NCI-H2227 (cell line): Measurements from ENCODE around the gene SRP54.
A peak's percentile ranks its signal among the peaks of the same experiment; 100 is the strongest.
"Not testable (repeated sequence)": the region's sequence is repeated elsewhere in the genome, so short reads cannot be mapped to it uniquely, and the experiment has no call there.

Experiments used
- DNase-seq: peaks from one replicate; lab custom pipeline; 2025; ENCODE audit not compliant: unreplicated experiment; lab: John Stamatoyannopoulos, UW

The SRP54 gene

DNA sequence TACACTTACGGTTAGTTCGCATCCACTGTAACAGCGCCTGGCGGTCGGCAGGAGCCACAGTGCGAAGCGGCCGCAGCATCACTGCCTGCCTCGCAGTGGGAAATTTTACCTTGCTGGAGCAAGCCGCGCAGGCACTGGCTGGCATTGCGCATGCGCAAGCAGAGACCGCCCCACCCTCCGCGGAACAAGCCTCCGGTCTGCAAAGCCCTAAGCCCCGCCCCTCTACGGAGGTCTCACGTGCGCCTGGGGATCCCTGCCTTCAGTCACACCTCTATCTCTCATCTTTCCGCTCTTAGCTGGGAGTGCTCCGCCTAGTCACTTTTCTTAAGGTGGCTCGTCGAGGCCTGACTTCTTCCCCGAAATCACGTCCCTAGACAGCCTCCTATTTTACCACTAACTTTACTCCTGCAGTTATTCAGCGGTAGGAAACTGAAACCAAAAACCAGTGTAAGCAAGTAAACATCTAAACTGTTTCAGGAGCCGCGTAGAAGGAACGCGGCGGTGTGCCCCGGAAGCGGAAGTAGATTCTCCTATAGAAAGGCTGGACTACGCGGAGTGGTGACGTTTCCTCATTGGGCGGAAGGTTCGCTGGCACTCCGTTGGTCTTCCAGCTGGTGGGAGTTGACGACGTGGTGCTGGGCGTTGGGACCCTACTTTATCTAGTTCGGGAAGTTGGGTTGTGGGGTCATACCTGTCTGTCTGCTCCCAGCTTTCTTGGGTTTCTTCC lies at the start of gene SRP54:
SRP54 (plus strand) TSS at position 572 of the 727 bp plus-strand sequence. CDS start 13,718 bp downstream, outside the sequence.
- DNase-seq = peak; percentile 98

DNA sequence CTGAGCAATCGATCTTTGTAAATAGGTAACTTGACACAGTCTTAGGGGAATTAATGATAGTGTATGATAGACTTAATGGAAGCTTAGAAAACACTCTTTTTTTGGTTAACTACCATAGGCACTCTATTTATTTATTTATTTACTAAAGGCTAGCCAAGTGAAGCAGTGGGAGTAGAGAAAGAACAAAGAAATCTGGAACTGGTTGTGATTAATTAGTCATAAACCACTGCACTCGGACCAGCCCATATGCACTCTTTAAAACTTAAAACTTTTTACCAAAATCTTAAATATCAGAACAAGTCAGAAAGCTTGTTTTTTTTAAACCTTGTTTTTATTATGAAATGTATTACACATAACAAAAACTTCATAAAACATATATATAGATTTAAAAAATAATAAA lies 49.5 kb upstream of the SRP54 start:
- no peak for DNase-seq

DNA sequence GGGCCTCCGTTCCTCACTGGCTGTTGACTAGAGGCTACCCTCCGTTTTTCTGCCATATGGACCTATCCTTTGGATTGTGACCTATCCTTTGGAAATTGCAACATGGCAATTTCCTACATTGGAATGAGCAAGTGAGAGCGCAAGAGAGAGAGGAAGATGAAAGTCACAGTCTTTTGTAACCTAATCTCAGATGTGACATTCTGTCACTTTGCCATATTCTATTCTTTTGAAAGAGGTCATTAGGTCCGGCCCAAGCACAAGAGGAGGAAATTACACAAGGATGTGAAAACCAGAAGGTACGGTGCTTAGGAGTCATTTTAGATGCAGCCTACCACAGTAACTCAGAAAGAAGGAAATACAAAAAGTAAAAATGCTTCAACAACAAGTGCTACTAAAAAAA lies 47.3 kb upstream of the SRP54 start:
- no peak for DNase-seq

- DNase-seq = no peak
Observed at GRCh38 chr14:34937442-34937841, 45.4 kb upstream of the SRP54 start.

- no peak for DNase-seq
Observed at GRCh38 chr14:34937876-34938275, 44.9 kb upstream of the SRP54 start.

- DNase-seq = no peak
Observed at GRCh38 chr14:34943506-34943905, 39.3 kb upstream of the SRP54 start.

GRCh38 chr14:34944744-34945143 lies 38.0 kb upstream of the SRP54 start:
- no peak for DNase-seq

DNA sequence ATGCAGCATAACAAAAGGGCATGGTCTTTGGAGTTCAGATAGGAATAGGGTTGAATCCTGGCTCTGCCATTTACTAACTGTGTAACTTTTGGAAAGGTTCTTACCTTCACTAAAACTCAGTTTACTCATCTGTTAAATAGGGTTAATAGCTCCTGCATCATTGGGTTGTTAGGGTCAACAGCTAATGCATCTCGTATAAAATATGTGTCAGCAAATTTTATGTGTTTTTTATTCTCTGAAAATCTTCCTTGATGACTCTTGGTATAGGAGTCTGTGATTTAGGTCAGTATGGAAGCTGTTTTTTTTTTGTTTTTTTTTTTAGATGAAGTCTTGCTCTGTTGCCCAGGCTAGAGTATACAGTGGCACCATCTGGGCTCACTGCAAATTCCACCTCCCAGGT lies 36.1 kb upstream of the SRP54 start:
- no peak for DNase-seq

DNA sequence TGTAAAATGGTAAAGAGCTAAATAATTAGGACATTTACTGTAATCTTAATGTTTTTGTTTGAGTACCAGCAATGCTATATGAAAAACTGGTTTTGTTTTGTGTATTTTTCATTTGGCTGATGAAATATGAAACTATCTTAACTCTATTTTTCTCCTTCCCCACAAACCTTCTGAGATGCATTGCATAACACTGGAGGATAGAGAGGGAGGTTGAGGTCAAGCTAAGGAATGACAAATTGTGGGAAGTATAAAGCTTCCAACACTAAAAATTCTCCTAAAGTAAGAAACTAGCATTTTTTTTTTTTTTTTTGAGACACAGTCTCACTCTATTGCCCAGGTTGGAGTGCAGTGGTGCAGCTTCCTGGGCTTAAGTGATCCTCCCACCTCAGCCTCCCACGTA lies 31.5 kb upstream of the SRP54 start:
- DNase-seq = no peak

- DNase-seq = no peak
Observed at GRCh38 chr14:34956931-34957330, 25.9 kb upstream of the SRP54 start.

DNA sequence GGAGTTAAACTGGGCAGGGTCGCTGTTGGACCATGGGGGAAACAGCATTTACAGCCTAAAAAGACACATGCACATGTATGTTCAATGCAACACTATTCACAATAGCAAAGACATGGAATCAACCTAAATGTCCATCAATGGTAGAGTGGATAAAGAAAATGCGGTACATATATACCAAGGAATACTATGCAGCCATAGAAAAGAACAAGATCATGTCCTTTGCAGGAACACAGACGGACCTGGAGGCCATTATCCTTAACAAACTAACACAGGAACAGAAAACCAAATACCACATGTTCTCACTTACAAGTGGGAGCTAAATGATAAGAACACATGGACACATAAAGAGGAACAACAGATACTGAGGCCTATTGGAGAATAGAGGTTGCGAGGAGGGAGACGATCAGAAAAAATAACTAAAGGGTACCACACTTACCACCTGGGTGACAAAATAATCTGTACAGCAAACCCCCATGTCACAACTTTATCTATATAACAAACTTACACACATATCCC lies 25.0 kb upstream of the SRP54 start:
- no peak for DNase-seq

GRCh38 chr14:34962106-34962505 lies 20.7 kb upstream of the SRP54 start:
- DNase-seq = not testable (repeated sequence)

DNA sequence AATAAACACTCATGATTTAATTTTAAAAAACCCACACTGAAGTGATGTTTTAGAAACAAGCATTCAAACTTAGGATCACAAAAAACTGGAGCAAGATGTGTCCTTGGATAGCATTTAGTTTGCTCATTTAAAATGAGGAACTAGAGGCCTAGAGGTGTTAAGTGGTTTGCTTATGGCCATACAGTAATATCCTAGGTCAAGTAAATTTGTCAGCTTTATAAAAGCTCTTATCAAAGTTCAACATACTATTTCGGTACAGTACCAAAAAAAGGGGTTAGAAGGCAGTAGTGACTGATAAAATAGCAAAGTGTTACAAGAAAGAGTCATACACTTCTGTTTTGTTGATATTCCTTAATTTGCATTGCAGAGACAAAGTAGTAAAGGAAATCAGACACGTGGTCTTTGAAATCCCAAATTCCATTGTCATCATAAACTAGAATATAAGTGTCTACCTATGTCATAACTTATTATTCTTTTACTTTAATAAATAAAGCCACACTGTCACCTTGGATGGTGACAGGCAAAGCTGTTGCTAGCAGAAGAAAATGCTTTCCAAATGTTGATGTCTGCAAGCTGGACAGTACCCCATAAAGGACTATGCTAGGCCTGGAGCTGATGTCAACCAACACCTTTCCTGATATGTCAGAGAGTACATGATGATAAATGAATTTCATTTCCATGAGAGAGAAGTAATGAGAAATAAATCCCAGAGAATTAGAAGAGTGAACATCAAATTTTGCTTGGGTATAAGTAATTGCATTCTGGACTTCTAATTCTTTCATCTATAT lies 17.6 kb upstream of the SRP54 start:
- no peak for DNase-seq

DNA sequence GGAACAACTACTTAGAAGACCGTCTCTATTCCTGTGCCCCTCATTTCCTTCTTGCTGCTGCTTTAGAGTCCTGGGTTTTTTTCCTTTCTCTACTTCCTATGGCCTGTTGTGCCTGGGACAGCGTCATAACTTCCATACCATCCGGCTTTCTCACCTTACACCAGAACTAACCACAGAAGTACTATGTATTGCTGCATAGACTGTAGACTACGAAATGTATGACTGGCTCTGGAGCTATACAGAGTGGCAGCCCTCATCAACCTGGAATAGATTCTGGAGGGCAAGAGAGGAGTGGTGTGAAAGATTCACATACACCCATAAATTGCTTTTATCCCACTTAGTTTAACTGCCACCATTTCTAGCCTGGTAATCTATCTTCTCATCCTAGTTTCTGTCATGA lies 16.9 kb upstream of the SRP54 start:
- DNase-seq = no peak

DNA sequence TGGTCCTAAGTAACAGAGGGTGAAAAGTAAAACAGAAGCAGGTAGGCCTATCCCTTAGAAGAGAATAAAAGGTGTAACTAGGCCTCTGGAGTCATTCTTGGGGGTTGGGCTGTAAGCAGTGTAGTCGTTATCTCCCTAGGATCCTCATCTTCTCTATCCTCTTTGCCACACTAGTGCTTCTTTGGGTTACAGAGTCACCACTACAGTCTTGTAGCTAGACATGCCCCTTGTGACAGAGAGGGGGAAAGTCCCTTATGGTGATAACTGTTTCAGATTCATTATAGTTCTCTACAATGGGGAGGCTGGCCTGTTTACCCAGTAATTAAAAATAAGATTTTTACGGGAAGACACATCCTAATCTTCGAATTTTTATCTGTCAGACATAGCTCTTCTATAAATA lies 16.4 kb upstream of the SRP54 start:
- DNase-seq = no peak

GRCh38 chr14:34970665-34971064 lies 12.1 kb upstream of the SRP54 start:
- DNase-seq = no peak

DNA sequence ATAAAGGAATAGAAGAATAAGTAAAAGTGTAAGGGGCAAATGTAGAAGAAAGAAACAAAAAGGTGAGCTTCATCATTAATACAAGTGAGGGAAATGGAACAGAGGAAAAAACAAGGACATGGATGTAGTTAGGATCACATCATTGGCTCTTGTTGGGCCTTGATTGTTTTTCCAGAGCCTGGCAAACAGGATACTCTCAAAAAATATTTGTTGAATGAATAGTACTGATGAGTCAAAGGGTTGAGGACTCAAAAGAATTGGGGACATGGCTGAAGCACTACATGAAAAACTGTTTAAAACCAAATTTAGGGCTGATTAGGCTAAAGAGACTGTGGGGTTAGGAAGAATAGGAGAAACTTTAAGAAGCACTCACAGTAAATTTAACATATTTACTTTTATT lies 11.4 kb upstream of the SRP54 start:
- no peak for DNase-seq

- DNase-seq = no peak
Observed at GRCh38 chr14:34971801-34972200, 11.0 kb upstream of the SRP54 start.

DNA sequence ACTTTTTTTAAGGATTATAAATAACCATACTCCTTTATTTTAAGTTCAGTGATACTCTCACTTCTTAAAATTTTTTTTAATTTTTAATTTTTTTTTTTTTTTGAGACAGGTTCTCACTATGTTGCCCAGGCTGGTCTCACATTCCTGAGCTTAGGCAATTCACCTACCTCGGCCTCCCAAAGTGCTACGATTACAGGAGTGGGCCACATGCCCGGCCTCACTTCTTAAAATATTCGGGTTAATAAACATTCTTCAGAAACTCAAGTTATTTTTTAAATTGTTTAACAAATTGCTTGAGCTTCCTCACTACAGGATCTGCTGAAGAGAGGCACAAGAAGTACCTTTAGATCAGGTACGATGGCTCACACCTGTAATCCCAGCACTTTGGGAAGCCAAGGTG lies 4.3 kb upstream of the SRP54 start:
- no peak for DNase-seq

- DNase-seq = no peak
Observed at GRCh38 chr14:34980337-34980900, 2.4 kb upstream of the SRP54 start.

DNA sequence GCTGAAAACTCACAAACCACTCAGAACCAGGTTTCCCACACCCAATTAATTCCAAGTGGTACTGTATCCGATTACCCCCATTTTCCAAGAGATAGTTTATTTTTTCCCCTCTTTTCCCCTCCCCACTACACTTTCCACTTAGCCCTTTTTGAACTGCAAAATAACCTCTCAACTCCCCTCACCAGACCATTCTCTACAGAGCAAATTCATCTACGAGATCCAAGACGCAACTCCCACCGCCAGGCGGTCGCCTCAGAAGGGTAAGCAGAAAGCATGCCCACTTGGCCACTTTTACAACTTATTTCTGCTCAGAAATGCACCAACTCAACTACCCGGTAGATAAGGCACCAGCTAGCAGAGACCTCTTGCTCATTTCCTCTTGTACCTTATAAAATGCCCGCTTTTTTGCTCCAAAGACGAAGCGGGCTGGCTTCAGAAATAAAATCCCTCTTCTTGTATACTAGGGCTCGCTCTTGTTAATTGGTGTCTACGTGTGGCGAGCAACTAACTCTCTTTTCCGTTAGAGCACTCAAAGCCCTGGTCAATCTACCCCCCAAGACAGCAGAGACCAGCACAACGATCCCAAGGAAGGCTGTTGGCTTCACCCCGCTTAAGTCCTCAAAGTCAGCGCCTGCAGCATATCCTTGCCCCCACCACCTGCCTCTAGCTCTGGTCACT lies 910 bp upstream of the SRP54 start:
- peak; percentile 67 for DNase-seq
